Neural progenitor cell (in vitro differentiated cells): Measurements from ENCODE around the gene SENP2. TPM values are rescaled to one million over a fixed set of nuclear protein-coding genes. Genes with fewer than 3 reads are reported as not detected.

Experiments
- DNase-seq: peaks from one replicate; pipeline ENCODE4 v3.0.0-alpha.2; 2016; ENCODE audit warnings: low spot score
- H2AFZ ChIP-seq: fragments of 200-600 bp; sonication (generic); replicated peaks from 2 replicates; pipeline ENCODE4 v1.6.1; 2016; ENCODE audit warnings: antibody characterized with exemption
- H3F3A ChIP-seq: fragments of 200-600 bp; sonication (generic); 2 replicates; pipeline ENCODE4 v1.6.1; 2016; ENCODE audit warnings: antibody characterized with exemption, low read depth
- H3K27ac ChIP-seq: fragments of 200-600 bp; sonication (generic); 2 replicates; pipeline ENCODE4 v1.5.1; 2016; ENCODE audit warnings: mild to moderate bottlenecking
- H3K27me3 ChIP-seq: fragments of 200-600 bp; sonication (generic); 2 replicates; pipeline ENCODE4 v1.6.1; 2016; ENCODE audit warnings: mild to moderate bottlenecking, moderate library complexity
- H3K36me3 ChIP-seq: fragments of 200-600 bp; sonication (generic); 2 replicates; pipeline ENCODE4 v1.5.1; 2016
- H3K4me1 ChIP-seq: fragments of 200-600 bp; sonication (generic); 2 replicates; pipeline ENCODE4 v1.6.1; 2016; ENCODE audit warnings: mixed run types
- H3K4me2 ChIP-seq: fragments of 200-600 bp; sonication (generic); 2 replicates; pipeline ENCODE4 v1.6.1; 2016
- H3K4me3 ChIP-seq: fragments of 200-600 bp; sonication (generic); 2 replicates; pipeline ENCODE4 v1.5.1; 2016
- H3K79me2 ChIP-seq: fragments of 200-600 bp; sonication (generic); 2 replicates; pipeline ENCODE4 v1.6.1; 2016; ENCODE audit warnings: low read depth
- H3K9ac ChIP-seq: fragments of 200-600 bp; sonication (generic); 2 replicates; pipeline ENCODE4 v1.6.1; 2016
- H3K9me3 ChIP-seq: fragments of 200-600 bp; sonication (generic); 2 replicates; pipeline ENCODE4 v1.5.1; 2016; ENCODE audit warnings: low read depth
- H4K20me1 ChIP-seq: fragments of 200-600 bp; sonication (generic); 2 replicates; pipeline ENCODE4 v1.6.1; 2016; ENCODE audit warnings: low read depth
- H3K27ac Mint-ChIP-seq: 3 replicates; pipeline ENCODE4 v1.8.0; 2021; ENCODE audit warnings: mixed read lengths
- H3K27me3 Mint-ChIP-seq: 2 replicates; pipeline ENCODE4 v1.8.0; 2022; ENCODE audit warnings: low read depth, mild to moderate bottlenecking, inconsistent platforms, moderate library complexity, mixed read lengths; ENCODE audit not compliant: insufficient read depth
- H3K36me3 Mint-ChIP-seq: 3 replicates; pipeline ENCODE4 v1.8.0; 2021; ENCODE audit warnings: mixed read lengths
- H3K4me1 Mint-ChIP-seq: 3 replicates; pipeline ENCODE4 v1.8.0; 2021; ENCODE audit warnings: mixed read lengths
- H3K4me3 Mint-ChIP-seq: 3 replicates; pipeline ENCODE4 v1.8.0; 2021; ENCODE audit warnings: mild to moderate bottlenecking, moderate library complexity, mixed read lengths
- H3K9me3 Mint-ChIP-seq: 3 replicates; pipeline ENCODE4 v1.8.0; 2020; ENCODE audit warnings: mixed read lengths
- CTCF ChIP-seq: fragments of 200-600 bp; sonication (generic); IDR thresholded peaks from 2 replicates; pipeline ENCODE4 v1.5.1; 2017; ENCODE audit warnings: antibody characterized with exemption, mild to moderate bottlenecking
- EZH2 ChIP-seq: fragments of 200-600 bp; sonication (generic); IDR thresholded peaks from 2 replicates; pipeline ENCODE4 v1.6.1; 2017; ENCODE audit warnings: antibody characterized with exemption, mild to moderate bottlenecking, moderate library complexity
- EZH2phosphoT487 ChIP-seq: fragments of 200-600 bp; sonication (generic); IDR thresholded peaks from 2 replicates; pipeline ENCODE4 v1.6.1; 2017; ENCODE audit warnings: antibody characterized with exemption
- total RNA-seq: library from RNA; depleted of rRNA; stranded (reverse); fragments of >200 nt; gene quantifications from 2 replicates; pipeline ENCODE4 v1.2.3, GENCODE V29; 2015; ENCODE audit warnings: low replicate concordance

The SENP2 gene
- total RNA-seq, 1 donor from 2014 or later = 48.4 TPM

- Histone ChIP-seq H3K9ac (peak overlapping the region; percentile 92), H3K36me3 (no peaks in the 10 kb centered on the region), H3K27me3 (no peaks in the 10 kb centered on the region), H3K4me1 (peaks cover 18% of the 10 kb centered on the region), H3K4me2 (peak overlapping the region; percentile 95), H3K79me2 (peaks cover 76% of the 10 kb centered on the region), H3K9me3 (no peaks in the 10 kb centered on the region), H2AFZ (peak overlapping the region; percentile 89), H3K27ac (peak overlapping the region; percentile 92), H4K20me1 (peaks cover 9% of the 10 kb centered on the region), H3K4me3 (peak overlapping the region; percentile 95), H3F3A (peaks cover 49% of the 10 kb centered on the region)
- no peak for TF ChIP-seq EZH2
- no peak for TF ChIP-seq EZH2phosphoT487
- H3K27ac Mint-ChIP-seq = peak overlapping the region; percentile 29
- no peak for DNase-seq
- H3K36me3 Mint-ChIP-seq = no peaks in the 10 kb centered on the region
- H3K27me3 Mint-ChIP-seq = peaks cover 4% of the 10 kb centered on the region
- H3K4me1 Mint-ChIP-seq = peaks cover 23% of the 10 kb centered on the region
- H3K9me3 Mint-ChIP-seq = no peaks in the 10 kb centered on the region
- peak overlapping the region; percentile 91 for H3K4me3 Mint-ChIP-seq
Observed at GRCh38 chr3:185586686-185587039, 568 bp downstream of the SENP2 start.

- no peak overlapping the region for H3K4me3 Mint-ChIP-seq
Observed at GRCh38 chr3:185594073-185594472, 8.0 kb downstream of the SENP2 start.

GRCh38 chr3:185595526-185595925 is 9.4 kb downstream of the SENP2 start:
- H2AFZ ChIP-seq = no peak overlapping the region
- no peak for DNase-seq
- Mint-ChIP-seq H3K27me3 (no peaks in the 10 kb centered on the region), H3K27ac (no peak overlapping the region), H3K36me3 (peaks cover 1% of the 10 kb centered on the region), H3K4me1 (no peaks in the 10 kb centered on the region), H3K4me3 (no peak overlapping the region), H3K9me3 (no peaks in the 10 kb centered on the region)
- no peak for TF ChIP-seq CTCF
- no peak for TF ChIP-seq EZH2
- no peak for TF ChIP-seq EZH2phosphoT487
- H3K9ac ChIP-seq = no peak overlapping the region
- no peak overlapping the region for H3K4me3 ChIP-seq
- no peaks in the 10 kb centered on the region for H3F3A ChIP-seq
- no peaks in the 10 kb centered on the region for H3K9me3 ChIP-seq
- H3K4me2 ChIP-seq = no peak overlapping the region
- H3K27me3 ChIP-seq = no peaks in the 10 kb centered on the region
- H3K36me3 ChIP-seq = peaks cover 4% of the 10 kb centered on the region
- H3K4me1 ChIP-seq = no peaks in the 10 kb centered on the region
- H3K27ac ChIP-seq = no peak overlapping the region
- H3K79me2 ChIP-seq = peaks cover 62% of the 10 kb centered on the region
- H4K20me1 ChIP-seq = no peaks in the 10 kb centered on the region

More at GRCh38 chr3:185594073-185594472, 8.0 kb downstream of the SENP2 start:
- no peaks in the 10 kb centered on the region for H3F3A ChIP-seq
- no peak overlapping the region for H2AFZ ChIP-seq
- H3K27me3 Mint-ChIP-seq = no peaks in the 10 kb centered on the region
- no peaks in the 10 kb centered on the region for H3K27me3 ChIP-seq
- no peaks in the 10 kb centered on the region for H4K20me1 ChIP-seq
- H3K36me3 ChIP-seq = peaks cover 2% of the 10 kb centered on the region
- TF ChIP-seq CTCF = no peak
- H3K79me2 ChIP-seq = peaks cover 71% of the 10 kb centered on the region
- H3K27ac ChIP-seq = no peak overlapping the region
- no peak overlapping the region for H3K4me3 ChIP-seq
- no peaks in the 10 kb centered on the region for H3K9me3 Mint-ChIP-seq
- no peak overlapping the region for H3K9ac ChIP-seq
- no peaks in the 10 kb centered on the region for H3K9me3 ChIP-seq
- H3K36me3 Mint-ChIP-seq = peaks cover 1% of the 10 kb centered on the region
- no peak overlapping the region for H3K4me2 ChIP-seq
- DNase-seq = no peak
- H3K4me1 Mint-ChIP-seq = no peaks in the 10 kb centered on the region
- no peak overlapping the region for H3K27ac Mint-ChIP-seq
- H3K4me1 ChIP-seq = no peaks in the 10 kb centered on the region

GRCh38 chr3:185605566-185605965 is 19.5 kb downstream of the SENP2 start:
- H3K27ac ChIP-seq = no peak overlapping the region
- Mint-ChIP-seq H3K4me1 (peaks cover 14% of the 10 kb centered on the region), H3K4me3 (peak overlapping the region; percentile 37), H3K27ac (peak overlapping the region; percentile 94), H3K27me3 (no peaks in the 10 kb centered on the region), H3K9me3 (no peaks in the 10 kb centered on the region), H3K36me3 (peaks cover 20% of the 10 kb centered on the region)
- no peak overlapping the region for H3K9ac ChIP-seq
- TF ChIP-seq EZH2 (no peak), CTCF (no peak), EZH2phosphoT487 (no peak)
- no peak overlapping the region for H2AFZ ChIP-seq
- peaks cover 5% of the 10 kb centered on the region for H3K36me3 ChIP-seq
- H3K4me3 ChIP-seq = no peak overlapping the region
- H3K4me1 ChIP-seq = no peaks in the 10 kb centered on the region
- H3K27me3 ChIP-seq = no peaks in the 10 kb centered on the region
- no peaks in the 10 kb centered on the region for H3K79me2 ChIP-seq
- H4K20me1 ChIP-seq = no peaks in the 10 kb centered on the region
- H3F3A ChIP-seq = no peaks in the 10 kb centered on the region
- no peak for DNase-seq
- no peaks in the 10 kb centered on the region for H3K9me3 ChIP-seq
- H3K4me2 ChIP-seq = no peak overlapping the region
